Ishikawa (cell line): ENCODE measurements around the gene KCNQ1.

Experiments
- CEBPB ChIP-seq: IDR thresholded peaks from 2 replicates; pipeline ENCODE4 v1.6.1; 2012
- EGR1 ChIP-seq: IDR thresholded peaks from 2 replicates; pipeline ENCODE4 v1.6.1; 2012
- EP300 ChIP-seq: IDR thresholded peaks from 2 replicates; pipeline ENCODE4 v1.6.1; 2012; ENCODE audit warnings: borderline replicate concordance
- FOXM1 ChIP-seq: IDR thresholded peaks from 2 replicates; pipeline ENCODE4 v1.6.1; 2012; ENCODE audit warnings: low read depth, borderline replicate concordance
- NFIC ChIP-seq: IDR thresholded peaks from 2 replicates; pipeline ENCODE4 v1.6.1; 2012
- RAD21 ChIP-seq: IDR thresholded peaks from 2 replicates; pipeline ENCODE4 v1.6.1; 2012; ENCODE audit warnings: low read depth
- TAF1 ChIP-seq: IDR thresholded peaks from 2 replicates; pipeline ENCODE4 v1.6.1; 2012; ENCODE audit warnings: low read depth, mild to moderate bottlenecking
- TEAD4 ChIP-seq: IDR thresholded peaks from 2 replicates; pipeline ENCODE4 v1.6.1; 2012
- YY1 ChIP-seq: IDR thresholded peaks from 2 replicates; pipeline ENCODE4 v1.6.1; 2012; ENCODE audit warnings: low read depth
- ZBTB7A ChIP-seq: IDR thresholded peaks from 2 replicates; pipeline ENCODE4 v1.6.1; 2012; ENCODE audit warnings: low read depth
- TF ChIP-seq, protein P1 (sequence below): IDR thresholded peaks from 2 replicates; pipeline ENCODE4 v1.6.1; 2012; ENCODE audit warnings: low read depth, mild to moderate bottlenecking
- TF ChIP-seq, protein P2 (sequence below): IDR thresholded peaks from 2 replicates; pipeline ENCODE4 v1.6.1; 2012
- TF ChIP-seq, protein P3 (sequence below): IDR thresholded peaks from 2 replicates; pipeline ENCODE4 v1.6.1; 2012

DNA sequence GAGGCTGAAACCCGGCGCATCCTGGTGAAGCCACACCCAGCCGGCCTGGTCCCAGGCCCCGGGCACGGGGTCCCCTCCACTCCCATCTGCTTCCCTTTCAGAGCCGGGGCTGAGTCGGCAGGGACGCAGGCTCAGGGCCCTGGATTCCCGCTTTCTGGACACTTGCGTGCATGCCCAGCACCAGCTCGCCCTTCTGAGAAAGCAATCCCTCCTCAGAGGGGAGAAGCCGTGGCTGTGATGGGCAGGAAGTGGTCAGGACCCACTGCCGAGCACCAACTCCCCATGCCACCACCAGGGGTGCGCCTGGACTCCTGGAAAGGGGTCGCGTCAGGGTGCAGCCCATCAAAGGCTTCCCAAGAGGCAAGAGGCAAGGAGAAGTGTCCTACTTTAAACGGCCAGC, 425.7 kb downstream of the KCNQ1 start:
- TF ChIP-seq, protein P1, sequence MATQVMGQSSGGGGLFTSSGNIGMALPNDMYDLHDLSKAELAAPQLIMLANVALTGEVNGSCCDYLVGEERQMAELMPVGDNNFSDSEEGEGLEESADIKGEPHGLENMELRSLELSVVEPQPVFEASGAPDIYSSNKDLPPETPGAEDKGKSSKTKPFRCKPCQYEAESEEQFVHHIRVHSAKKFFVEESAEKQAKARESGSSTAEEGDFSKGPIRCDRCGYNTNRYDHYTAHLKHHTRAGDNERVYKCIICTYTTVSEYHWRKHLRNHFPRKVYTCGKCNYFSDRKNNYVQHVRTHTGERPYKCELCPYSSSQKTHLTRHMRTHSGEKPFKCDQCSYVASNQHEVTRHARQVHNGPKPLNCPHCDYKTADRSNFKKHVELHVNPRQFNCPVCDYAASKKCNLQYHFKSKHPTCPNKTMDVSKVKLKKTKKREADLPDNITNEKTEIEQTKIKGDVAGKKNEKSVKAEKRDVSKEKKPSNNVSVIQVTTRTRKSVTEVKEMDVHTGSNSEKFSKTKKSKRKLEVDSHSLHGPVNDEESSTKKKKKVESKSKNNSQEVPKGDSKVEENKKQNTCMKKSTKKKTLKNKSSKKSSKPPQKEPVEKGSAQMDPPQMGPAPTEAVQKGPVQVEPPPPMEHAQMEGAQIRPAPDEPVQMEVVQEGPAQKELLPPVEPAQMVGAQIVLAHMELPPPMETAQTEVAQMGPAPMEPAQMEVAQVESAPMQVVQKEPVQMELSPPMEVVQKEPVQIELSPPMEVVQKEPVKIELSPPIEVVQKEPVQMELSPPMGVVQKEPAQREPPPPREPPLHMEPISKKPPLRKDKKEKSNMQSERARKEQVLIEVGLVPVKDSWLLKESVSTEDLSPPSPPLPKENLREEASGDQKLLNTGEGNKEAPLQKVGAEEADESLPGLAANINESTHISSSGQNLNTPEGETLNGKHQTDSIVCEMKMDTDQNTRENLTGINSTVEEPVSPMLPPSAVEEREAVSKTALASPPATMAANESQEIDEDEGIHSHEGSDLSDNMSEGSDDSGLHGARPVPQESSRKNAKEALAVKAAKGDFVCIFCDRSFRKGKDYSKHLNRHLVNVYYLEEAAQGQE, result no peak
- TF ChIP-seq, protein P2, sequence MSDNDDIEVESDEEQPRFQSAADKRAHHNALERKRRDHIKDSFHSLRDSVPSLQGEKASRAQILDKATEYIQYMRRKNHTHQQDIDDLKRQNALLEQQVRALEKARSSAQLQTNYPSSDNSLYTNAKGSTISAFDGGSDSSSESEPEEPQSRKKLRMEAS, result no peak
- no peak for TF ChIP-seq EP300
- no peak for TF ChIP-seq CEBPB
- TF ChIP-seq YY1, result no peak
- TF ChIP-seq RAD21, result no peak
- TF ChIP-seq, protein P3, sequence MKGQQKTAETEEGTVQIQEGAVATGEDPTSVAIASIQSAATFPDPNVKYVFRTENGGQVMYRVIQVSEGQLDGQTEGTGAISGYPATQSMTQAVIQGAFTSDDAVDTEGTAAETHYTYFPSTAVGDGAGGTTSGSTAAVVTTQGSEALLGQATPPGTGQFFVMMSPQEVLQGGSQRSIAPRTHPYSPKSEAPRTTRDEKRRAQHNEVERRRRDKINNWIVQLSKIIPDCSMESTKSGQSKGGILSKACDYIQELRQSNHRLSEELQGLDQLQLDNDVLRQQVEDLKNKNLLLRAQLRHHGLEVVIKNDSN, result no peak
- TF ChIP-seq EGR1, result no peak
- no peak for TF ChIP-seq TAF1
- TF ChIP-seq FOXM1, result no peak
- TF ChIP-seq TEAD4, result no peak
- no peak for TF ChIP-seq ZBTB7A
- no peak for TF ChIP-seq NFIC
